GM10266 (cell line): ENCODE data around the gene SPAAR.
"Not testable (repeated sequence)": the region's sequence is repeated elsewhere in the genome, so short reads cannot be mapped to it uniquely, and the experiment has no call there.

Source experiments
- DNase-seq: peaks from one replicate; pipeline ENCODE4 v3.0.0; 2012; ENCODE audit errors: extremely low spot score
- TF ChIP-seq, protein P1 (sequence below): IDR thresholded peaks from 2 replicates; pipeline ENCODE4 v1.5.1; 2012; ENCODE audit warnings: mild to moderate bottlenecking, low read depth; ENCODE audit not compliant: control insufficient read depth, insufficient read depth; ENCODE audit errors: missing control alignments

Gene SPAAR

GRCh38 chr9:35868933-35869332 is 40.4 kb upstream of the SPAAR start:
- no peak for DNase-seq
- TF ChIP-seq, protein P1, sequence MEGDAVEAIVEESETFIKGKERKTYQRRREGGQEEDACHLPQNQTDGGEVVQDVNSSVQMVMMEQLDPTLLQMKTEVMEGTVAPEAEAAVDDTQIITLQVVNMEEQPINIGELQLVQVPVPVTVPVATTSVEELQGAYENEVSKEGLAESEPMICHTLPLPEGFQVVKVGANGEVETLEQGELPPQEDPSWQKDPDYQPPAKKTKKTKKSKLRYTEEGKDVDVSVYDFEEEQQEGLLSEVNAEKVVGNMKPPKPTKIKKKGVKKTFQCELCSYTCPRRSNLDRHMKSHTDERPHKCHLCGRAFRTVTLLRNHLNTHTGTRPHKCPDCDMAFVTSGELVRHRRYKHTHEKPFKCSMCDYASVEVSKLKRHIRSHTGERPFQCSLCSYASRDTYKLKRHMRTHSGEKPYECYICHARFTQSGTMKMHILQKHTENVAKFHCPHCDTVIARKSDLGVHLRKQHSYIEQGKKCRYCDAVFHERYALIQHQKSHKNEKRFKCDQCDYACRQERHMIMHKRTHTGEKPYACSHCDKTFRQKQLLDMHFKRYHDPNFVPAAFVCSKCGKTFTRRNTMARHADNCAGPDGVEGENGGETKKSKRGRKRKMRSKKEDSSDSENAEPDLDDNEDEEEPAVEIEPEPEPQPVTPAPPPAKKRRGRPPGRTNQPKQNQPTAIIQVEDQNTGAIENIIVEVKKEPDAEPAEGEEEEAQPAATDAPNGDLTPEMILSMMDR, result no peak

GRCh38 chr9:35869621-35870216 is 39.6 kb upstream of the SPAAR start:
- DNase-seq, result no peak
- TF ChIP-seq, protein P1, result no peak

- no peak for DNase-seq
- TF ChIP-seq, protein P1, result no peak
Measured at GRCh38 chr9:35870351-35870923, 38.9 kb upstream of the SPAAR start, which contains the start of gene OR13J1. TSS of gene OR13J1 (minus strand) at chr9:35870401. CDS start at chr9:35870401, 0 bp downstream.

DNA sequence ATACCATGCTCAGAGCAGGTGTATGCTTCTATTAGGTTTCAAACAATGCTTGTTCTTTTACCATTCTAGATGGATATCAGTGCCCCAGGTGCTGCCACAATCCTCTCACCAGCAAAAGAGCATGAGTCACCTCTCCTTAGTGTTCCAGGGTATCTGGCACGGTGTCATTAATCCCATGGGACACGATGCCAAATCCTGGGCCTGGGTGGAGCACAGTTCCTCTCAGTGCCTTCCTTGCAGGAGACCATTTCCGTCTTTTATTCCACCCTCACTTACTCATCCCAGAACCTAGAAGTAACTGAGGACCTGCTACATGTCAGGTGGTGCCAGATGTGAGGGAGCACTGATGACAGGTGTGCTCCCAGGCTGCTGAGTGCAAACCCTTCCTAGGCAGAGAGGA is 37.7 kb upstream of the SPAAR start:
- DNase-seq, result no peak
- TF ChIP-seq, protein P1, result no peak

- DNase-seq, result no peak
- TF ChIP-seq, protein P1, result no peak
Measured at GRCh38 chr9:35872505-35872904, 36.8 kb upstream of the SPAAR start.

DNA sequence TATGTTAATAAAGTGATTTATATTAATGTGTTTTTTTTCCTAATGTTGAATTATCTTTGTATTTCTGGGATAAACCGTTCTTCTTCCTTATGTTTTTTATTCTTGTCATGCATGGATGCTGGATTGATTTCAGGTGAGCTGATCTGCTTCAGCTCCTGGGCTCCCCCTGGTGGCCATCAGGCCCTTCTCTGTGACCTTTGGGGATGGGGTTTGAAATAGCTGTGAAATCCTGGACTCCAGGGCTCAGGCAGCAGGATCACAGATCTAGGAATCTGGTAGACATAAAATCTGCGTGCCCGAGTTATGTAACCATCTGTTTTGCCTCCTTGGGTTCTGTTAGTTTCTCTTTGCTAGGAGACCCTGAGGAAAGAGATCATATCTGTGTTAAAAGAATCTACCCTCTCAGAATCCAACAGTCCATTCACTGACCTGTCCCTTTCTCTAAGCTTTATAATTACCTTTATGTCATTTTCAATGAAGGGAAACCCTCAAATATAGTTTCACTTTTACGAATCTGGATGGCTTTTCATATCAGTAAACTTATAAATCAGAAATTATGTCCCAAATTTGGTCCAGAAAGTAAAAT is 26.9 kb upstream of the SPAAR start:
- TF ChIP-seq, protein P1, result peak; percentile 88

DNA sequence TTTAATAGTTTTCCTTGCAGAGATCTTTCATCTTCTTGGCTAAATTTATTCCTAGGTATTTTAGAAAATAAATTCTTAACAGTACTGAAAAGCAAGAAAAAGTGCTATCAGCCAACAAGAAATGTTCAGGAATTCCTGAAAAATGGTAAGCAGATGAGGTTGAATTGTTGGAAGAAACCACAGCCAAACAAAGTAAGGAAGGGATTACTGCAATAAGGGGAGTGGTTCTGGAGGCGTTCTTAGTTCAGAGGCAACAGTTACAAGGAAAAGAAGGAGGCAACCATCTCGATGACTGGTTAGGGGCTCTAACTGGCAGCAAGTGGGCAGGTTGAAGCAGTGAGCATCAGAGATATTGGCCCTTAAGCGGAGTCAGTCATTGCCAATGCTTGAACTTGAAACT is 26.3 kb upstream of the SPAAR start:
- no peak for DNase-seq
- TF ChIP-seq, protein P1, result no peak

More for the DNA sequence above, 26.9 kb upstream of the SPAAR start:
- DNase-seq, result peak; percentile 75

DNA sequence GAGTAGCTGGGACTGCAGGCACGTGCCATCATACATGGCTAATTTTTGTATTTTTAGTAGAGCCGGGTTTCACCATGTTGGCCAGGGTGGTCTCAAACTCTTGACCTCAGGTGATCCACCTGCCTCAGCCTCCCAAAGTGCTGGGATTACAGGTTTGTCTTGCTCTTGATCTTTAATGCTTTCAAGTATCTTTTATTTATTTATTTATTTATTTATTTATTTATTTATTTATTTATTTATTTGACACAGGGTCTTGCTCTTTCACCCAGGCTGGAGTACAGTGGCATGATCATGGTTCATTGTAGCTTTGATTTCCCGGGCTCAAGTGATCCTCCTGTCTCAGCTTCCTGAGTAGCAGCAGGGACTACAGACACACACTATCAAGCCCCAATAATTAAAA is 24.4 kb upstream of the SPAAR start:
- DNase-seq, result not testable (repeated sequence)
